NCI-H524 (cell line): Measurements from ENCODE around the gene CHMP1B.

Experiments used
- DNase-seq, 2 experiments: peaks; one replicate each; lab custom pipeline; 2025; lab: John Stamatoyannopoulos, UW

The CHMP1B gene

GRCh38 chr18:11902522-11903292, 51.5 kb downstream of the CHMP1B start:
- no peak for DNase-seq
